HG03095 (cell line): ENCODE results near the gene RNPS1.

Source experiments
- ATAC-seq: cut with Tn5 transposase; IDR thresholded peaks from one replicate; pipeline ENCODE4 v1.9.1; 2021; ENCODE audit warnings: moderate library complexity; ENCODE audit not compliant: unreplicated experiment

The RNPS1 gene

GRCh38 chr16:2267913-2268666 lies at the start of gene RNPS1:
Gene RNPS1 (minus strand): TSS chr16:2268126. CDS start chr16:2264643, 3,483 bp downstream.
- peak; percentile 67 for ATAC-seq

DNA sequence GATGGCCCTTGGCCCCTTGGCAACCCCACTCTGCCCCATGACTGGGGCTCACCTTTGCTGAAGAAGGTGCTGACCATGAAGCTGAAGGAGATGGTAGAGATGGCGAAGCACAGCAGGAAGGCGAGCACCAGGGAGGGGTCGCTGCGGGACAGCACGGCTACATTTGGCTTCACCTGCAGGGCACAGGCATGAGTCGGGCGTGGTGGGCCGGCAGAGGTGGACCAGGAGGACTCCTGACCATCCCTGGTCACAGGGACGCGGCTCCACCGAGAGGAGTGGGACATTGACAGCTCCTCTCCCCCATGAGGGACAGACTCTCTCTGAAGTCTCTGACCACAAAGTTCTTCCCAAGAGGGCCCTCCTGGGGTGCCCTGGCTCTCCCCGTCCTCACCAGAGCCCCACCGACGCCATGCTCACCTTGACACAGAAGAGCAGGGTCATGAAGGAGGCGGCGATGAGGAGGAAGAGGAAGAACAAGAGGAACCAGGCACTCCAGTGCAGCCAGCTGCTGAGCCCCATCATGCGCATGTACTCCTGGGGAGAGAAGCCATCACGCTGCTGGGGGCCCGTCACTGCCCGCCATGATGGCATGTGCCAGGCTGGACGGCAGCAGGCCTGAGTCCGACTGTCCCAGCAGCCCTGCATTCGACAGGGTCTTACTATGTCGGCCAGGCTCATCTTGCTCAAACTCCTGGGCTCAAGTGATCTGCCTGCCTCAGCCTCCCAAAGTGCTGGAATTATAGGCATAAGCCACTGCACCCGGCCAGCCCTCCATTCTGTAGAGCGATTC lies 49.5 kb upstream of the RNPS1 start:
- ATAC-seq, result no peak

GRCh38 chr16:2308089-2308962 lies 40.4 kb upstream of the RNPS1 start:
- no peak for ATAC-seq

DNA sequence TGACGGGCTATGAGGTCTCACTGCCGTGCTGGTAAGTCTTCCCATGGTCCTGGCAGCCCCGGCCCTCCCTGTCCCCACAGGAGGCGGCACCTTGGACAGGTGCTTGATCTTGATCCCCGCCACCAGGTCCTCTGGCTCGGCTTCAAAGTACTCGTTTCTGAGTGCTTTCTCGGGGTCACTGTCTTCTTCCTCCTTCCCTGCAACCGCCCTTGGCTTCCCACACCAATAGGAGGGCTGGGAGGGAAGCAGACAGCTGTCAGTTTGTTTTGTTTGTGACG lies 31.9 kb upstream of the RNPS1 start:
- no peak for ATAC-seq

- ATAC-seq, result no peak
Observed at GRCh38 chr16:2299121-2299914, 31.4 kb upstream of the RNPS1 start.

DNA sequence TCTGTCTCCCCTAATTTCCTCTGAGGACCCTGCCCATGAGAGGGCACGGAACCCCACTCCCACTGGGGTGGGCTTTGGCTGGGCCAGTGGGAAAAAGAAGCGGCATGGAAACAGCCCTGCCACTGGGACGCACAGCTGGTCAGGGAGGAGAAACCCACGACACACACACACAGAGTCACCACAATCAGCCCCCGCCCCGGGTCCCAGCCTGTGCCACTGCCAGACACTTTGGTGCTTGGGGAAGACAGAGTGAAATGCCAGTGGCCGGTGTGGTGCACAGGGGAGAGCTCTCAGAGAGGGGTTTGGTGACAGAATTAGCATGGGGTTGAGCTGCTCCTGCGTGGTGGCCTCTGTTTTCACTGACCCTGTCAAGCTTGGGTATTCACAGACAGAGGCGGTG lies 30.7 kb upstream of the RNPS1 start:
- no peak for ATAC-seq

GRCh38 chr16:2297506-2297860 lies 29.6 kb upstream of the RNPS1 start:
- ATAC-seq, result no peak

- no peak for ATAC-seq
Observed at GRCh38 chr16:2296661-2297505, 29.0 kb upstream of the RNPS1 start.

DNA sequence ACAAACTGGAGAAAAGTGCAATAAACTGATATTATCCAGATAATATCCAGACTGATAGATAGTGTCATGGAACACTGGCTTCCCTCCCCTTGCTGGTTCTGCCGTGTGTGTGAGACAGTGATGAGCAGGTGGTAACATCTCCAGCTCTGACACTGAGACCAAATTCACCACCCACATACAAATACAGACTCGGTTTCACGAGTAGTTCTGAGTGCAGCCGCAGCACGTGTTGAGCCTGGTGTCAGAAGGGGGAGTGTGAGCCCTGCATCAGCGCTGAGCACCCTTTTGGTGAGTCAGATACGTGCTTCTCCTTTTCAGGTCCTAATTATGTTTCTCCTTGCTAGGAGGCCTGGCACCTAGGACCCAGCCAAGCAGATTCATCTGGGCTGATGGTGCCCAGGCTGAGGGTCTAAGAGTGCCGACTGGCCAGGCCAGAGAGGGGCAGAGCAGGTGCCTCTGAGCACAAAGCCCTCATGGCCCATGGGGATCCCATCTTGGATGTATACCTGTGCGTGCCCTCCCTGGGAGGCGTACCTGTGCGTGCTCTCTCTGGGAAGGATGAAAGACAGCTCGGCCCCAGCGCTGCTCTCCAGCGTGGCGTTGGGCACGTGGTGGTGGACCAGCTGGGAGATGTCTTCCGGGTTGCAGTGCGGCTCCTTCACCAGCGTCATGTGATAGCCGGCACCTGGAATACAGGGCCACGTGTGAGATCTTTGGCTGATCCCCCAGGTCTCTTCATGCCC lies 27.3 kb upstream of the RNPS1 start:
- ATAC-seq, result peak; percentile 73

- ATAC-seq, result no peak
Observed at GRCh38 chr16:2292221-2292620, 24.3 kb upstream of the RNPS1 start.

GRCh38 chr16:2289282-2289681 lies 21.4 kb upstream of the RNPS1 start:
- ATAC-seq, result no peak

- ATAC-seq, result no peak
Observed at GRCh38 chr16:2288726-2289125, 20.8 kb upstream of the RNPS1 start.

GRCh38 chr16:2287916-2288547 lies 20.1 kb upstream of the RNPS1 start:
- no peak for ATAC-seq

- no peak for ATAC-seq
Observed at GRCh38 chr16:2286550-2286949, 18.6 kb upstream of the RNPS1 start.

GRCh38 chr16:2285731-2286191 lies 17.8 kb upstream of the RNPS1 start:
- no peak for ATAC-seq

DNA sequence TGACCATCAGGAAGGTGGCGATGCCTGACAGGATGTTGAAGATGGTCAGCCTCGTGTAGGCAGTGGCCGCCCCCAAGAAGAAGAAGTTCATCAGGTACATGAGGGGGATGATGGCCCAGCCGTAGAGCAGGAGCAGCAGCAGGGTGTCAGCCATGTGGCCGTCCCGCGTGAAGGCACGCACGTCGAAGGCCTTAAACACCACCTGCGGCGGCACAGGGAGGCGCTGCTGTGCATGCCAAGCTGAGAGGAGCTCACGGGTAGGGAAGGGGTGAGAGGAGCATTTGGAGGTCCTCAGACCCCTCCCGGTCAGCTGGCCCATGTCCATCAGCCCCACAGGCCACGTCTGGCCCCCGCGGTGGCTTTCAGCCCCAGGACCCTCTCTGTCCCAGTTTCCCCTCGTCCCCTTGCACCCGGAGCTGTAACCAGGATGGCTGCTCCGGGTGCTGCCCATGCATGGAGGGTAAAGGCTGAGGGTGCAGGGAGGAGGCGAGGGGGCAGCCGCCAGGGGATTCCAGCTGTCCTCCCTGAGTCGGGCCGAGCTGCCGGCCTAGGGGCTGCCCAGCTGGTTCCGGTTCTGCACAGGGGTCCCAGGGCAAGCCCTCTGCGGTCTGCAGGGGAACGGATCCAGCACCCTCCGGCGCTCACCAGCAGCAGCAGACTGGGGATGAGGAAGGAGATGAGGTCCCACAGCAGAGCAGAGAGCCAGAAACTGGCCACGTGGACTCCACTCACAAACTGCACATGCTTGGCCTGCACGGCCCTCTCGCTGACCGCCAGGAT lies 17.1 kb upstream of the RNPS1 start:
- no peak for ATAC-seq

DNA sequence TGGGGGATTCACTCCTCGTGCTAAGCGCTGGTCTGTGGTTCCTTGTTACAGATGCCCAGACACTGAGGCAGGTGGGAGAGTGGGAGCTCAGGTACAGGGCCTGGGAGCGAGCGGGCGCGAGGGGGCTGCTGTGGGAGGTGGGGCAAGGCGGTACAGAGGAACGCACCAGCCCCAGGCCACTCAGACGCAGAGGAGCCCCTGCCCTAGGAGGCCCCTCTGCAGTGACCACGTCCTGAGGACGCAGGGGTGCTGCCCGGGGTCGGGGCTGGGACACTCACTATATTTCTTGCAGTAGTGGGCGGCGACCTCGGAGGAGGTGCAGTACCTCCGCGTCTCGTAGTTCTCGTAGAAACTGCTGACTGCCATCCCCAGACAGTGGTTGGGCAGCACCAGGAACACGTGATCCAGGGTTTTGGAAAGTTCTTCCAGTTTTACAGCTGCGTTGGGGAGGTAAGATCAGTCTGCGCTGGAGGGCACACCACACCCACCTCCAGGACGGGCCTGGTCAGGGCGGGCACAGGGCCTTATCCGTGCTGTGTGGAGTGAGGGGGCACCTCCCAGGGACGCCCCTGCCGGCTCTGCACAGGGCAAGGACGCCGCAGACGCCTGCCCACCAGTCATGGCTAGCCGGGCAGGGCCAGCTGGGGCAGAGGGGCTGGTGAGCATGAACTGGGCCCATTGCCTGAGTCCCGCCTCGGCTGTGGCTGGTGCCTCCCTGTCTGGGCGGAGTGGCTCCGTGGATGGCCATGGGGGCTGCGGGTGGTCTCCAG lies 16.3 kb upstream of the RNPS1 start:
- no peak for ATAC-seq
